GM19239 (cell line): ENCODE data around the gene CCDC14.
"Not testable (repeated sequence)": the region's sequence is repeated elsewhere in the genome, so short reads cannot be mapped to it uniquely, and the experiment has no call there.

Experiments used
- DNase-seq: peaks from one replicate; pipeline ENCODE4 v3.0.0; 2011; ENCODE audit warnings: low spot score; ENCODE audit not compliant: insufficient read length
- FAIRE-seq: peaks from 2 replicates; lab custom pipeline; 2011; peaks lifted over from hg19 to GRCh38; lab: Jason Lieb, UNC

Gene CCDC14

DNA sequence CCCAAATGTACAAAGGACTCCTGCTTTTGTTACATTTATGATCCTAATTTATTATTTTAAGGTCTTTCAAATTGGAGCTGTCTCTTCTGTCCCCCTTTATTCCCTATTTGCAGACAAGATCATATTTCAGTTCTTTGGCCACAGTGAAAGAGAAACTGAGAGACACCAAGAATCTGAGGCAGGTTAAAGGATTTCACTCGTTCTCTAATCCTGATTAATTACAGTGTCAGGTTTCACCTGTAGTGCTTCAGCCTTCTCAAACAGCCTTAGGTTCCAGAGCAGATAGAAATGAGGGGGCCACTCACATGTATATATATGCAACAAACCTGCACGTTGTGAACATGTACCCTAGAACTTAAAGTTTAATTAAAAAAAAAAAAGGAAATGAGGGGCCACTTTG lies 6.2 kb upstream of the CCDC14 start:
- DNase-seq, FAIRE-seq: not testable (repeated sequence)

DNA sequence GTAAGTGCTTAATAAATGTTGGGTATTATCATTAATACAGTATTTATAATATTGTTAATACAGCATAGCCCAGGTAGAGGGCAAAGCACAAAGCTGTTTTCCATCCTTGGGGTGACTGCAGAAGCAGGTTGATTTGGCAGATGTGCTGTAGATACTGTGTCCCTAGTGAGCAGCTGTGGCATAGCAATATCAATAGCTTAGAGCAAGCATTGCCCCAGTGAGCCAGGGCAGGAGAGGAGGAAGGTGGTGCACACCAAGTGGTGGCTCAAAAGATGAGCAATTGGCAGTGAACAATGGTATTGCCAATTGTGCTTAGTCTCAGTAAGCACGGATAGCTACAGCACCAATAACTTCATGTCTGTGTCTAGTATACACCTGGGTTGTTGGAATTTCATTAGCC lies 5.8 kb upstream of the CCDC14 start:
- DNase-seq, FAIRE-seq: not testable (repeated sequence)

DNA sequence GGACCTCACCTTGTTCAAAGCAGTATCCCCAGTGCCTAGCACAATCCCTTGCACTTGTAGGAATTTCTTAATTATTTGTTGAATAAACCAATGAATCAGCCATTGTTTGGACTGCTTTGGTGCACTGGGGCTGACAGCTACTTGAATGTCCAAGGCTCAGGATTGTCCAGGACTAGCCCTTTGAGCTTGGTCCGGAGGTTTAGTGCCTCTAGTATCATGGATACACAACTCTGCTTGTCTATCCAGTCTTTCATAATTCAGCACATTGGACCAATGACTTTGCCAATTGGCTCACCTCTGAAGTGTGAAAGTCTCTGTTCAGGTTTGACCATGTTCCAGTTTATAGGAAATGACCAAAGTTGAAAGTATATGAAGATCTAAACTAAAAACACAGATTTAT lies 3.8 kb upstream of the CCDC14 start:
- not testable (repeated sequence) for FAIRE-seq, DNase-seq

DNA sequence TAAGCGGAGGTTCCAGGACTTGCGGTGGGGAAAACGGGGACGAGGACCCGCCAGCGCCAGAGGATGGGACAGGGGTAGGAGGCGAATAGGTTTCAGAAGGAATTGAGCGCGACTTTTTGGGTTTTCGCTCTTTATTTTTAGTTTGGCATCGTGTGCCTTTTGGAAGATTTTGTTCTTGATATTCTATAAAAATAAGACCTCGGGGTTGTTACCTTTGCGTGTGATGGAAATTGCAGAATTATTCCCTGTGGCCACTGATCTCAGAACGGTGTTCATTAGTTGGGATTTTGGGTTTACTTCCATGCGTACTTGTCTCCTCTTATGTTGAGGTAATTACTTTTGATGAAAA lies 453 bp upstream of the CCDC14 start:
- FAIRE-seq (no peak), DNase-seq (no peak)

DNA sequence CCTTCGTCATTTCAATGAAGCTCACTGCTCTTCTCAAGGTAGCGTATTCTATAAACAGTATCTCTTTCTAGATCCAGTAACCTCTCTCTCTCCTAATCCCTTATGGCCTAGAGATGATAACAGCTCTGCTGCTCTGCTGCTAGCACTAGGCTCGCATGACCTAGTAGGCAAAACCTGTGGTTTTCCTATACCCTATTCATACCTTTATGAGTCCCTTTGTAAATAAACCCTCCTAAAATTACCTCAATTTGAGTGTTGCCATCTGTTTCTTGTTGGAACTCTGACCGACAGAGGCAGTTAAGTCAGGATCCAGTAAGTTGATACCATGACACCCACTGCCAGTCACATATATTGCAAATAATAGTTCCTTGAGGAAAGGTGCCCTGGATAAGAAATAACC lies 7.3 kb downstream of the CCDC14 start:
- FAIRE-seq (peak; percentile 90), DNase-seq (no peak)

DNA sequence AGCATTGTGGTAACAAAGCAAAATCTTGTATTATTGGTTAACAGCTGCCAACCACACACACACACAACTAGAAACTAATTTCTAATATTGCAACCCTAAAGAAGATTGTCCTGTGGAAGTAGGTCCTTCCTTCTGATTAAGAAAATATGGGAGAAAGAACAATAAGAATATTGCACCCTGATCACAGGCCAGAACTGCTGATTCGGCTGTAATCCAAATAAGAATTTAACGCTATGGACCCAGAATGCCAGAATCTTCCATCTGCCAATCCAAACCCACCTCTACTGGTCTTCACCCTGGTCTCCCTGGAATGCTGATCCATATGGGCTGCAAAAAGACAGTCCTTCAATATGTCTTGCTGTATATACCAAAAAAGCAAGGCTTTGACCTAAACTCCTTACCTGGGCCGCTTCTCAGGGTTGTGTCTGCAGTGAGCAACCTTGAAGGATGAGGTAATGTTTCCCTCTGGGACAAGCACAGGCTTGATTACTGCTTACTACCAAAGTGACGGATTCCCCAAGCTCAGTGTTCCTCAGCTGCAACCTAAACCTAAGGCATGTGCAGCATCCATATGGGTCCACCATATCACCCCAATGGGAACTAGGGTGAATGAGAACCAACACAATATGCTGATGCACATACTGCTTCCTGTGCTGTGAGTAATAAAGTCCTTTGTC lies 8.0 kb downstream of the CCDC14 start:
- no peak for DNase-seq
- FAIRE-seq: peak; percentile 26

DNA sequence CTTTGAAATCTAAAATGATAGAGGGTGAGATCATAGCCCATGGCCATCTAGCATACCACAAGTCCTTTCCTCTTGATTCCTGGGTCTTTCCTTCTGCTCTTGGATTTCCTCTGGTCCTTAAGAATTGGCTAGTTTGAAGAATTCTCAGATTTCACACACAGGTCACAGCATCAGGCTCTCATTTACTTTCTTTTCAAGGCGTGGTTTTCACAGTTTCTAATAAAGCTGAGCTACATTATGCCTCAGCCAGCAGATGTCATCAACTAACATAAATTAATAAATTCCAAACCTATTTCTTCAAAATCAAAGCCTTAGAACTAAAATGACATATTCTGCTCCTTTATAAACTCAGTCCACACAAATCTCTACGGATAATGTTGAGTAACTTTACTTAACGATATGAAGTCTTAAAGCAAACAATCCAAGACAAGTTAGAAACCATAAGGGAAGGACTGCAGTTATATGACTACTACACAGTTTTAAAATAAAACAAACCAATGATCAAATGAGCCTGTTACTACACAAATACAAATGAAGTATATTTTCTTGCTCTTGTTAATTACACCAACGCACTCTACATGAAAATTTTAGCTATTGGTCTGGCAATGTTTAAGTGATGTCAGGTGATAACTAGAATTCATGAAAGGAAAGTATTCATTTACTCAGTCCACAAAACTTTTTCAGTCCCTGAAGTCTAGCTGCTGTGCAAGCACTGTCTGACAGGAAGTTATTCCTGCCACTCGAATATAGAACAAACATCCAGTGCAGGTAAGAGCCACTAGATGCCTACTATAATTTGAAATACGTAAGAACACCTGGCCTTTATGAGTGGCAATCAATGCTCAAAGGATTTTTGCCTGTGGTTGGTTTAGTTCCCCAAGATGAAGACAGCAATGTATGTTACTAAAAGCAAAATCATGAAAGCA lies 9.2 kb downstream of the CCDC14 start:
- FAIRE-seq: no peak

DNA sequence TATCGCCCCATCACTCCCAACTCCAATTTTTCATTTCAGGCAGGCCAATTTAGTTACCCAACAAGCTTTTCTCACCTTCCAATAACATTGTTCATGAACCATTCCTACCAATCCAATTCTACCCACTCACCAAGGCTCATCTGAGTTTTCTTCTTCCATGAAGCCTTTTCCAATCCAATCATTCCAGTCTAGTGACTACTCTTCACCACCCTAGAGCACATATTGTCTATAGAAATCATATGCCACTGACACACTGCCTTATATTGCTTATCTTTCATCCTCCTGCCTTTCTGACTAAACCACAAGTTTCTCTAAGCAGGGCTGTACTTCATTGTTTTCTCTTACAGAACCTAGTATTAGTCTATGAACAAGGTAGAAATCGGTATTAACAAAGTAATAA lies 11.4 kb downstream of the CCDC14 start:
- no peak for DNase-seq
- no peak for FAIRE-seq

More for the DNA sequence above, 9.2 kb downstream of the CCDC14 start:
- no peak for DNase-seq

DNA sequence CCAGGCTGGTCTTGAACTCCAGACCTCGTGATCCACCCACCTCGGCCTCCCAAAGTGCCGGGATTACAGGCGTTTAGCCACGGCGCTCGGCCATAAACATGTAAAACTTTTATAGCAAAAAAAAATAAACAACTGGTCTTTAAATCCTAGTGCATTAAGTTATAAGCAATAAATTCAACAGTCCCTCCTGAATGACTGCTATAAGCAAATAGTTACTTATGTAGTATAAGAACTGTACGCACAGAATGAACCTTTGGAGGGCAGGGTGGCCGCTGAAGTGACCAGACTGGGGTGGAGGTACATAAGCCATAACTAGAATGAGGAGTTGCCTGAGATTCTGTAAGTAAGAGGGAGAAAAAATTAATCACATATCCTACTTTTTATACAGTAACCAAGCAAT lies 12.6 kb downstream of the CCDC14 start:
- FAIRE-seq (no peak), DNase-seq (no peak)

DNA sequence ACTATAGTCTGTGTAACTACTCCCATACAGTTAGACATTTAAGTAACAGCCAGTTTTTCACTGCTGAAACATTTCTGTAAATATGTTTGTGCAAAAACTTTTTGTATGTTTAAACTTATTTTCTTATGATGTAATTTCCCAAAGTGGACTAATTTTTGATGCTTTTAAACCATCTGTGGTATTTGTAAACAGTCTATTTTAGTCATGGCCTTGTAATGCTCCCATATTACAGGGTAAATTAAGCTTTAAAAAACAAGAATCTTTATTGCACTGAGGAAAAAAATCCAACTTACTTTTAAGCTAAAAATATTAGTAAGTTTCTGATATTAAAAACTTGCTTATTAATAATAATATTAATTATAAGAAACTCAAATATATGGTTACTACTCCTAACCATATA lies 13.5 kb downstream of the CCDC14 start:
- FAIRE-seq (no peak), DNase-seq (no peak)

DNA sequence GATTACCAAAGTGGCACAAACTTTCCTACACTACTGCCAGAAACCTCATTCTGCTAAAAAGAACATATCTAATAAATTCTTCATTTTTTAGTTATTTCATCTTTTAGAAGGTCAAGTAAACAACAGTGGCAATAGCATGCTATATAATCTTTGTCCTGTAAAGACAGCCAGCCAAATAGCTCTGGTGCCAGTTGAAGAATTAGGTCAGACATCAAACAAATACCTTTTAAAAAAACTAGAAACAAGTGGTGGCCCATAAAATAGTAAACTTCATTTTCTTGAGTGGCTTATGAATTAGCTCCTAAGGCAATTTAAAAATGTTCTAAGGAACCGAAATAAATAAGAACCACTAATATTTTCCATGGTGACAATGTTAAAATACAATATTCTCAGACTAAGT lies 19.5 kb downstream of the CCDC14 start:
- FAIRE-seq: no peak
- no peak for DNase-seq

DNA sequence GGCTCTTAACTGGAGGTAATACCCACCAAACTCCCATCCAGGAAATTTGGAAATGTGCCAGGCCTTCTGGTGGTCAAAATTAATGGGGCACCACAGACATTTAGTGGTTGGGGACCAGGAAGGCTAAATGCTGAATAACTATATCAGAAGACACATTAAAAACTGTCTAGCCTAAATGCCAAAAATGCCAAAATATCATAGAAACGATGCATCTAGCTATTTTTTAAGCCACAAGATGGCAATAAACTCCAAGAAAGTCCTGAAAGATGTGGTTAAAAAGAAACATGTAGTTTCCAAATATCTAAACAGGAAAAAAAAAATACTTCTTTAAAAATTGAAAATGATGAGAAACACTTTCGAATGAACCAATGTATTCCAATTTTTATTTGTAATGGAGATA lies 19.9 kb downstream of the CCDC14 start:
- DNase-seq (no peak), FAIRE-seq (no peak)

DNA sequence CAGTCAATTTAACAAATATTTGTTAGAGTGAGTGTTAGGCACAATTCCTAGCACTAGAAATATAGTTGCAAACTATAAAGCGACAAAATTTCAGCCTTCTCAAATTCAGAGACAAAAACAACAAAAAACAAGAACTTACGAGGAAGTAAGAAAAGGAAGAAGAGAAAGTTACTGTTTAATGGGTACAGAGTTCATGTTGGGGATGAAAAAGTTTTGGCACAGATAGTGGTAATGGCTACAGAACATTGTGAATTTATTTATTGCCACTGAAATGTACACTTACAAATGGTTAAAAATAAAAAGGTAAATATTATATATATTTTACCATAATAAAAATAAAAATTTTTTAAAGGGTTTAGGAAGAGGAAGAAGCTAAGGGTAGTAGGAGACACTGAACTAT lies 21.3 kb downstream of the CCDC14 start:
- FAIRE-seq (no peak), DNase-seq (no peak)

DNA sequence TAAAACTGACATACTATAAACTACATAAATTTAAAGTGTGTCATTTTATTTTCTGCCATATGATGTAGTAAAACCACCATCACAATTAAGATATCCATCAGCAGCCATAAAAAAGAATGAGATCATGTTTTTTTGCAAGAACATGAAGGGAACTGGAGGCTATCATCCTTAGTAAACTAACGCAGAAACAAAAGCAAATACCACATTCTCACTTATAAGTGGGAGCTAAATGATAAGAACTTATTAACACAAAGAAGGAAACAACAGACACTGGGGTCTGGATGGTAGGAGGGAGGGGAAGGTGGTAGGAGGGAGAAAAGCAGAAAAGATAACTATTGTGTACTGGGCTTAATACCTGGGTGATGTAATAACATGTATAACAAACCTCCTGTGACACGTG lies 24.6 kb downstream of the CCDC14 start:
- FAIRE-seq (no peak), DNase-seq (no peak)

DNA sequence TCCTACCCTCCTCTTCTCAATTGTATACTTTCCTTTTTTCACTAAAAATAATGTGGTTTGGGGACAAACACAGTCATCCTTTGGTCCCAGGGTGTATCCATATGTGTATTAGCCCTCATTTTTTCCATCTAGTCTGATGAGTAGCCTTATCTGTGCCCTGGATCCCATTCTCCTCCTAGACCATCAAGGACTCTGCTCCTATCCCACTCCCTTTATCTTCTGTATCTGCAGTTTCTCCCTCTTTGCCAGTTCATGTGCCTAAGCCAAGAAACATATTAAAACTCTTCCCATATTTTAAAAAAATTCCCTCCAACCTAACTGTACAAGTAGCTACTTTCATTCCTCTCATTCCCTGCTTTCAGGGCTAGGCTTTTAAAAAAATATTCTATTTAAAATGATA lies 25.2 kb downstream of the CCDC14 start:
- DNase-seq: no peak
- no peak for FAIRE-seq

DNA sequence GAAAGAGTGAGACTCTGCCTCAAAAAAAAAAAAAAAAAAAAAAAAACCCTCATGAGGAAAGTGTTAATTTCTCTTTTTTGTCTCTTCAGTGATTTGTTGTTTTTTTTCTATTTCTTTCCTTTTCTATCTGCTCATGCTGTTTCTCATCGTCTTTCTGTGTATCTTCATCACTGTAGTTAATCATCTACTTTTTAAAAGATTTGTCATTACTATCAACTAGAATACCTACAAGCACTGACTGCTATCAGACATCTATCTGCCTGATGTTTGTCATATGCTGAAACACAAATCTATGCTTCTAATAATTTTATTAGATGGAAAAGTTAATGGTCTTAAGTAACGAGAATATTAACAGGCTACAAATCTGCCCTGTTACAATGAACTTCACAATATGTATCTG lies 26.8 kb downstream of the CCDC14 start:
- FAIRE-seq: no peak

DNA sequence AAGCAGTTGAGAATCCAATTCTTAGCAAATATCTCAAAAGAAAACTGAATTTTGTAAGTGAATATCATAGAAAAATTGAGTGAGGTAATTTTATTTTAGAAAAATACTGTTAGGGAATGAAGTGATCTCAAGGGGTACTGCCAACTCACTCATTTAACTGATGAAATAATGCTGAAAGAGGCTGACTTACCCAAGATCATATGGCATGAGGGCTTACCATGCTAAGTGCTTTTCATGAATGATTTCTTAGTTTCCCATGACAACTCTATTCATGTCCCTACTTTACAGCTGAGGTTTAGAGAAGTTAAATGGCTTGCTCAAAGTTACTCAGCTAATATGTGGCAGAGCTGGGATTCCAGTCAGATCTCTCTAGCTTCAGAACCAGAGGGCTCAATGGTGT lies 30.6 kb downstream of the CCDC14 start:
- FAIRE-seq (no peak), DNase-seq (no peak)

More for the DNA sequence above, 26.8 kb downstream of the CCDC14 start:
- DNase-seq: no peak

DNA sequence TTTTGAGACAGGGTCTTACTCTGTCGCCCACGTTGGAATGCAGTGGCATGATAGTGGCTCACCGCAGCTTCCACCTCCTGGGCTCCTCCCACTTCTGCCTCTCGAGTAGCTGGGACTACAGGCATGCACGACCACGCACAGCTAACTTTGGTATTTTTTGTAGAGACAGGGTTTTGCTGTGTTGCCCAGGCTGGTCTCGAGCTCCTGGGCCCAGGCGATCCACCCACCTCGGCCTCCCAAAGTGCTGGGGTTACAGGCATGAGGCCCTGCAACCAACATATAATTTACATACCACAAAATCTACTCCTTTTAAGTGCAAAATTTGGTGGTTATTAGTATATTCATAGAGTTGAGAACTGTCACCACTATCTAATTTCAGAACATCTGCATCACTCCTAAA lies 31.7 kb downstream of the CCDC14 start:
- DNase-seq (no peak), FAIRE-seq (no peak)

DNA sequence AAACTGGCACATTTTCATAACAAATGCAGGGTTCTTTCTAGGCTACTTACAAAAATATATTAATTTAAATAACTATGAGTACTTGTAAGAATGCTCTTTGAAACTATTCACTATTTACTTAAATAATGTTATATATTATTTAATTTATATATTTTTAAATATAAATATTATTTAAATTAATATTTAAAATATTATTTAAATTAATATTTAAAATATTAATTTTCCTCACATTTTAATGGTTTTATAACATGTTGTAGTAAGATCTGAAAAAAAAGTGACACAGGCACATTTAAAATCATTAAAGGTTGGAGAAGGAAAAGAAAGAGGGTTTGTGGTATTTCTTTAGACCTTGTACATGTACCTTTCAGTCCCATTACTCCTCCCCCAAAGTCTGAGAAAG lies 34.6 kb downstream of the CCDC14 start:
- FAIRE-seq: no peak
- no peak for DNase-seq

DNA sequence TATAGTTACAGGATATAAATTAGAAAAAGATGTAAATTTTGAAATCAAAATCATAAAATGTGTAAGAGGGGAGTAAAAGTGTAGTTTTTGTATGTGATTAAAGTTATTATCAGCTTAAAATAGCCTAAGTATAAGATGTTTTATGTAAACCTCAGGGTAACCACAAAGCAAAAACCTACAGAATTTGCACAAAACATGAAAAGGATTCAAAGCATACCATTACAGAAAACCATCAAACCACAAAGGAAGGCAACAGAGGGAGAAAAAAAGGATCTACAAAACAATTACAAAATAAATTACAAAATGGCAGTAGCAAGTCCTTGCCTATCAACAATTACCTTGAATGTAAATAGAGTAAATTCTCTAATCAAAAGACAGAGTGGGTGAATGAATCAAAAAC lies 40.2 kb downstream of the CCDC14 start:
- FAIRE-seq: no peak

DNA sequence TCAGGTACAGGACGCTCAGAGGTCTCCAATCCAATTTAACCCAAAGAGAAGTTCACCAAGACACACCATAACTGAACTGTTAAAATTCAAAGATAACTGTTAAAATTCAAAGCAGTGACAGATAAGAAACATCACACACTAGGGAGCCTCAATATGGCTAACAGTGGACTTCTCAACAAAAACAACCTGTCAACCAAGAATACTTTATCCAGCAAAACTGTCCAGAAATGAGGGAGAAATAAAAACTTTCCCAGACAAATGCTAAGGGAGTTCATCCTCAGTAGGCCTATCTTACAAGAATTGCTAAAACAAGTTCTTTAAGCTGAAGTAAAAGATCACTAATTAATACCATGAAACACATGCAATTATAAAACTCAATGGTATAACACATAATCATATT lies 40.6 kb downstream of the CCDC14 start:
- FAIRE-seq (peak; percentile 14), DNase-seq (no peak)

More for the DNA sequence above, 40.2 kb downstream of the CCDC14 start:
- DNase-seq: no peak

DNA sequence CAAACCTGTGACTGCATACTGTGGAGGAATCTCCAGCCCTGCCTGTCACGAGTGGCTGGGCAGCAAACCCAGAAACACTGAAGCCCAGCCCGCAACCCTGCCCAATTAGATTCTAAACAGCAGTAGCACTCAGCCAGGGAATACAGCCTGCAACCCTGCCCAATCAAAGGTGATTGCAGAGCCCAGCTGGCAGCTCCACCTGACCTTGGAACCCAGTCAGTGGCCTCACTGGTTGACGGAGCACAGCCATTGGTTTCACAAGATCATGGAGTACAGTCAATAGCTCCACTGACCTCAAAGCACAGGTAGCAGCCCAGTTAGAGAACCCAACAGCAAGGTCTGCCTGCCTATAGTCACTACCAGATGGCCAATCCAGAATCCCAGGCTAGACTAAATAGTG lies 41.7 kb downstream of the CCDC14 start:
- no peak for FAIRE-seq
- no peak for DNase-seq
